Measurements from ENCODE around the gene WDR13. TPM values are rescaled to one million over a fixed set of nuclear protein-coding genes. Genes with fewer than 3 reads are reported as not detected.
"Not testable (repeated sequence)": the region's sequence is repeated elsewhere in the genome, so short reads cannot be mapped to it uniquely, and the experiment has no call there.

The WDR13 gene
- total and polyA plus RNA-seq, 5 donors: 162 to 184 (median 168) TPM

DNA sequence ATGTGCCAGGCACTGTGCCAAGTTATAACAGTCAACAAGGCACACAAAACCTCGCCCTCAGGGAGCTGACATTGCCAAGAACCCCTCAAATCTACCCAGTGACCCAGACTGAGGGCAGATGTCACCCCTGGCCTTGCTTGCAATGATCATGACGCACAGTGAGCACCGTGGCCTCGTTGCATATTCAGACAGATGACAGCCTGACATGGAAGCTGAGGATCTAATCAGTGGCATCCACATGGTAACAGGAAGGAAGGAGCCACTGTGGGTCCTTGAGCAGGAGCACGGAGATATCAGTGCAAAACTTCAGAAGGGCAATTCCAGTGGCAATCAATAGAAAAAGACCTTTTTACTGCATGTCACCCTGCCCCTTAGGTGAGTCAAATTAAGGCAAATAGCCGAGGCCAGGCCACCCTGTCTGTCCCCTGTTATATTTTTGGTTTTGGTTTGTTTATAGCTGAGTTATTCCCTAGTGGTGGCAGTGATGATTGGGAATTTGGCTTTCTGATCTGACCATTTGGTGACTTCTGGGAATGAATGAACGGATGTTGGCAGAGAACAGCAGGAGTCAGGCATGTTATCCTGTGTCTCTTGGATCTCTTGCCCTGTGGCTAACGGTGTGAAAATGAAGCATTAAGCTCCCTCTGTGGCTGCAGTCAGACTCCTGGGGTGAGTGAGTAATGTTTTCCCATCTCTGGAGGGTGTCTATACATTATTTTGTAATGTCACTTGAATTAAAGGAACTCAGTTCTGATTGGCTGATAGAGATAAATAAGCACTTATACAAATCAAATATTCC lies 20.4 kb downstream of the WDR13 start:
- ATAC-seq (peak in 1 of 2 donors; percentile 34), DNase-seq (no peak)
- intact Hi-C loops (cut with DNase I): no loop called here
- Histone ChIP-seq H3K27ac (ENCODE audit: low read length) (no peak overlapping the region), H3K4me3 (ENCODE audit: low read length) (no peak overlapping the region), H3K9me3 (ENCODE audit: control insufficient read depth, low read length) (no peaks in the 10 kb centered on the region), H3K4me1 (ENCODE audit: control insufficient read depth, insufficient read depth, low read length) (no peaks in the 10 kb centered on the region), H3K27me3 (ENCODE audit: control insufficient read depth, insufficient read depth) (no peaks in the 10 kb centered on the region)
- WGBS: 18% methylated on average over 8 of the region's 8 CpGs

DNA sequence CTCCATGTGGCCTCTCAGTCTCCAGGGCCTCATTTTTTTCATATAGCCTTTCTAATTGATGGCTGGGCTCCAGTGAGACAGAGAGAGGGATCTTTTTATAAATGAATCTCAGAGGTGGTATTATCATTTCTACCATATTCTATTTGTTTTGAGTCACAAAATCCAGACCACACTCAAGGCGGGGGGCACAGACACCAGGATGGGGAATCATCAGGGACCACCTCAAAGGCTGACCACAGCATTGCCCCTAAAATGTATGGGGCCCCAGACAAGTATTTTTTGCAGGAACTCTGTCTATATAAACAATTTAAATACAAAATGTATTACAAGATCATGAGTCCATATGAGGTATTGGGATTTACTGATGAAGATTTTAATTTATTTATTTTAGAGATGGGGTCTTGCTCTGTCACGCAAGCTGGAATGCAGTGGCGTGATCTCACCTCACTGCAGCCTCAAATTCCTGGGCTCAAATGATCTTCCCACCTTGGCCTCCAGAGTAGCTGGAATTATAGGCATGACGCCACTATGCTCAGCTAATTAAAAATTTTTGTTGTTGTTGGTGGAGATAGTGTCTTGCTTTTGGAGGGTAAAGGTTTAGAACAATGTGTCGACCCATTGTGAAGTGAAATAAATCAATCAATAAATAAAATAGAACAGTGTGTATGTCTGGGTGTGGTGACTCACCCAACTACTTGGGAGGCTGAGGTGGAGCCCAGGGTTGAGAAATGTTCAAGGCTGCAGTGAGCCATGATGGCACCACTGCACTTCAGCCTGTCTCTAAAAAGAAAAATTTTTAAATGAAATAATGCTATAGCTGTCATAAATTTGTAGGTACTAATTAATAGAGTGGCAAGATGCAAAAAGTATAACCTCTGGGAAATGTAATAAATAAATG lies 29.4 kb downstream of the WDR13 start:
- Histone ChIP-seq H3K27ac (ENCODE audit: low read length) (no peak overlapping the region), H3K27me3 (ENCODE audit: control insufficient read depth, insufficient read depth) (no peaks in the 10 kb centered on the region), H3K4me1 (ENCODE audit: control insufficient read depth, insufficient read depth, low read length) (peaks cover under 1% of the 10 kb centered on the region), H3K9me3 (ENCODE audit: control insufficient read depth, low read length) (no peaks in the 10 kb centered on the region), H3K4me3 (ENCODE audit: low read length) (no peak overlapping the region)
- 90% methylated on average over 5 of the region's 5 CpGs for WGBS
- intact Hi-C loops (cut with DNase I): no loop called here
- DNase-seq: no peak
- no peak for ATAC-seq

DNA sequence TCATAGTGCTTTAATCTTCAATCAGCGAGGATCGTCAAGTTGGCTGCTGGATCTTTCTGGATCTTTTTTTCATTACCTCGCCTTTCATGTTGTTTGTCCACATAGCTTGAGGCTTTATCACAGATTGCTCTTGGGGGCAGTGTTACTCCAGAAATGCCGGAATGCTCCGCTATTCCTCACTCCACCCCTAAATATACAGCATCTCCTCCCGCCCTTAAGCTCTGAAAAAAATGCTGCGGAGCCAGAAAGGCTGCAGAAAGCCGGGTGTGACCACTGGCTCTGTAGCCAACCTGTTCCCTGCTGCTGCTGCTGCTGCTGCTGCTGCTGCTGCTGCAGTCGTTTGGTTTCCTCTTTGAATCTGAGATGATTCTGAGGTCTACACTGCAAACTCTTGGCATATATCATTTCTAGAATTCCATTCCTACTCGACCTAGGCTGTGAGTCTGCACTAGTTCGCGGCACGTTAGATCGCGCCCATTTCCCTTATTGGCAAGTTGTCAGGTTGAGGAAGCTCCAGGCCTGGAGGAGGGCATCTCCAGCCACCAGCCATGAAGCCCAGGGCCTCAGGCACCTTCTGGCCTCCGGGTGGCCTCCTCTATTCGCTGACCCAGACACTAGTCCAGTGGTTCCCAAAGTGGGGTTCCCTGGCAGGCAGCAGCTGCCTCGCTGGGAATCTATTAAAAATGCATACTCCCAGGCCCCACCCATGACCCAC lies 34.2 kb downstream of the WDR13 start:
- peaks cover 2% of the 10 kb centered on the region for H3K4me1 ChIP-seq (ENCODE audit: control insufficient read depth, insufficient read depth, low read length)
- ATAC-seq (peak; percentile 98 to 99), DNase-seq (peak; percentile 78 to 86 (median 85))
- H3K4me3 ChIP-seq (ENCODE audit: low read length): no peak overlapping the region
- no peaks in the 10 kb centered on the region for H3K27me3 ChIP-seq (ENCODE audit: control insufficient read depth, insufficient read depth)
- no peaks in the 10 kb centered on the region for H3K9me3 ChIP-seq (ENCODE audit: control insufficient read depth, low read length)
- intact Hi-C loops (cut with DNase I): no loop called here
- WGBS: 11% methylated on average over 18 of the region's 18 CpGs
- H3K27ac ChIP-seq (ENCODE audit: low read length): no peak overlapping the region

DNA sequence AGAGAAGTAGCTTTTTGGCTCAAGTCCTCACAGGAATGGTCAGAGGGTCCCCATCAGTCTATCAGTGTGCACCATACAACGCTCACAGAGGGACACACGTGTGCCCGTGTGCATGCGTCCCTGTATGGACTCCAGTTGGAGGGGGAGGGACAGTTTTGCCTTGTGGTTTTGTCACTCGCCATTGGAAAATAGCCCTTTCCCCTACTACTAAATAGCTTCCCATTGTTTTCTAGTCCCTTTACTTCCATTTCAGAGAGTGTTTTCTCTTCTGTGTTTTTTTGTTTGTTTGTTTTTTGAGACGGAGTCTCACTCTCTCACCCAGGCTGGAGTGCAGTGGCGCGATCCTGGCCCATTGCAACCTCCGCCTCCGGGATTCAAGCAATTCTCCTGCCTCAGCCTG lies 34.9 kb downstream of the WDR13 start:
- Histone ChIP-seq H3K27ac (ENCODE audit: low read length) (no peak overlapping the region), H3K4me1 (ENCODE audit: control insufficient read depth, insufficient read depth, low read length) (peaks cover 2% of the 10 kb centered on the region), H3K27me3 (ENCODE audit: control insufficient read depth, insufficient read depth) (no peaks in the 10 kb centered on the region), H3K4me3 (ENCODE audit: low read length) (no peak overlapping the region), H3K9me3 (ENCODE audit: control insufficient read depth, low read length) (no peaks in the 10 kb centered on the region)
- ATAC-seq (no peak), DNase-seq (no peak)
- intact Hi-C loops (cut with DNase I): no loop called here
- WGBS: 75% methylated on average over 10 of the region's 10 CpGs

GRCh38 chrX:48636301-48636700 lies 39.0 kb downstream of the WDR13 start:
- DNase-seq: no peak
- H3K4me3 ChIP-seq (ENCODE audit: low read length): no peak overlapping the region
- no peaks in the 10 kb centered on the region for H3K27me3 ChIP-seq (ENCODE audit: control insufficient read depth, insufficient read depth)
- intact Hi-C loops (cut with DNase I): no loop called here
- WGBS: 73% methylated on average over 1 of the region's 1 CpG
- H3K27ac ChIP-seq (ENCODE audit: low read length): no peak overlapping the region
- no peak for ATAC-seq
- no peaks in the 10 kb centered on the region for H3K9me3 ChIP-seq (ENCODE audit: control insufficient read depth, low read length)
- H3K4me1 ChIP-seq (ENCODE audit: control insufficient read depth, insufficient read depth, low read length): peaks cover 2% of the 10 kb centered on the region

DNA sequence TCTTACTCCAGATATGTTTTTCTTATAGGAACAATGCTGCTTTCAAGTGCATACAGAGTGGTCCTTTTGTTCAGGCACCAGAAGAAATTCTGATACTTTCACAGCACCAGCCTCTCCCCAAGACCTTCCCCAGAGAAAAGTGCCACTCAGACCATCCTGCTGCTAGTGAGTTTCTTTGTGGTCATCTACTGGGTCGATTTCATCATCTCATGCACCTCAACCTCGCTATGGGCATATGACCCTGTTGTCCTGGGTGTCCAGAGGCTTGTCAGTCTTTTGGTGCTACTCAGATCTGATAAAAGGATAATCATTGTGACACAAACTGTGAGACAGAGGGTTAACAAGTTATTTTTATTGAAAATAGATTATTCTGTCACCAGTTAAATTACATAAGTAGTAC lies 39.5 kb downstream of the WDR13 start:
- no peak for DNase-seq
- H3K27ac ChIP-seq (ENCODE audit: low read length): no peak overlapping the region
- no peak for ATAC-seq
- intact Hi-C loops (cut with DNase I): no loop called here
- H3K27me3 ChIP-seq (ENCODE audit: control insufficient read depth, insufficient read depth): no peaks in the 10 kb centered on the region
- 62% methylated on average over 2 of the region's 2 CpGs for WGBS
- H3K4me1 ChIP-seq (ENCODE audit: control insufficient read depth, insufficient read depth, low read length): peaks cover under 1% of the 10 kb centered on the region
- no peaks in the 10 kb centered on the region for H3K9me3 ChIP-seq (ENCODE audit: control insufficient read depth, low read length)
- H3K4me3 ChIP-seq (ENCODE audit: low read length): no peak overlapping the region

DNA sequence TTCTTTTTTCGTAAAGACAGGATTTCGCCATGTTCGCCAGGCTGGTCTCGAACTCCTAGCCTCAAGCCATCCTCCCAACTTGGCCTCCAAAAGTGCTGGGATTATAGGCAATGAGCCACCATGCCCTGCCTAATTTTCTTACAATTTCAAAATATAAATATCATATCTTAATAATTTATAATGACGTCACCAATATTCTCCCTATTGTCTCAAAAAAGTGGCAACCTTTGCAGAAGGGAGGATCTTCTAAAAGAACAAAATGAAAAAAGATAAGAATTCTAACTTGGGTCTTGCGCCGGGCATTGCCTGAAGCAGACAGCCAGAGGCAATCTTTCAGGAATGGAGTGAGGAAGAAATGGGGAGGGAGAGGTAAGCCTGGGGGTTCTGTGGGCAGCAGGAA lies 48.4 kb downstream of the WDR13 start:
- 85% methylated on average over 7 of the region's 7 CpGs for WGBS
- H3K27ac ChIP-seq (ENCODE audit: low read length): no peak overlapping the region
- H3K27me3 ChIP-seq (ENCODE audit: control insufficient read depth, insufficient read depth): no peaks in the 10 kb centered on the region
- H3K9me3 ChIP-seq (ENCODE audit: control insufficient read depth, low read length): no peaks in the 10 kb centered on the region
- no peak for ATAC-seq
- intact Hi-C loops (cut with DNase I): no loop called here
- no peak overlapping the region for H3K4me3 ChIP-seq (ENCODE audit: low read length)
- no peak for DNase-seq
- H3K4me1 ChIP-seq (ENCODE audit: control insufficient read depth, insufficient read depth, low read length): no peaks in the 10 kb centered on the region

- ATAC-seq (peak; percentile 66 to 68), DNase-seq (peak; percentile 14 to 53 (median 50))
- Histone ChIP-seq H3K9me3 (ENCODE audit: control insufficient read depth, low read length) (no peaks in the 10 kb centered on the region), H3K4me3 (ENCODE audit: low read length) (no peak overlapping the region), H3K27me3 (ENCODE audit: control insufficient read depth, insufficient read depth) (no peaks in the 10 kb centered on the region), H3K4me1 (ENCODE audit: control insufficient read depth, insufficient read depth, low read length) (no peaks in the 10 kb centered on the region), H3K27ac (ENCODE audit: low read length) (no peak overlapping the region)
- WGBS: 9% methylated on average over 6 of the region's 6 CpGs
- intact Hi-C loops (cut with DNase I): no loop called here
Measured at GRCh38 chrX:48648336-48648751, 51.1 kb downstream of the WDR13 start.

GRCh38 chrX:48649102-48649501 lies 51.8 kb downstream of the WDR13 start:
- Histone ChIP-seq H3K9me3 (ENCODE audit: control insufficient read depth, low read length) (no peaks in the 10 kb centered on the region), H3K4me3 (ENCODE audit: low read length) (no peak overlapping the region), H3K27ac (ENCODE audit: low read length) (no peak overlapping the region), H3K27me3 (ENCODE audit: control insufficient read depth, insufficient read depth) (no peaks in the 10 kb centered on the region), H3K4me1 (ENCODE audit: control insufficient read depth, insufficient read depth, low read length) (no peaks in the 10 kb centered on the region)
- ATAC-seq: no peak
- intact Hi-C loops (cut with DNase I): no loop called here
- no peak for DNase-seq
- WGBS: 84% methylated on average over 3 of the region's 3 CpGs

GRCh38 chrX:48652055-48652579 lies 54.8 kb downstream of the WDR13 start:
- H3K4me1 ChIP-seq (ENCODE audit: control insufficient read depth, insufficient read depth, low read length); H3K27me3 ChIP-seq (ENCODE audit: control insufficient read depth, insufficient read depth); DNase-seq; H3K27ac ChIP-seq (ENCODE audit: low read length); H3K4me3 ChIP-seq (ENCODE audit: low read length); intact Hi-C loops (cut with DNase I); H3K9me3 ChIP-seq (ENCODE audit: control insufficient read depth, low read length); ATAC-seq: not testable (repeated sequence)
- 65% methylated on average over 5 of the region's 5 CpGs for WGBS
